Measurements from ENCODE around the gene HTR4.
"Not testable (repeated sequence)": the region's sequence is repeated elsewhere in the genome, so short reads cannot be mapped to it uniquely, and the experiment has no call there.

HTR4 gene

GRCh38 chr5:148529450-148529849 lies 124.9 kb downstream of the HTR4 start:
- not testable (repeated sequence) for DNase-seq

GRCh38 chr5:148524721-148525120 lies 129.6 kb downstream of the HTR4 start:
- no peak for DNase-seq

GRCh38 chr5:148523139-148523538 lies 131.2 kb downstream of the HTR4 start:
- no peak for DNase-seq

GRCh38 chr5:148515460-148515859 lies 138.9 kb downstream of the HTR4 start:
- no peak for DNase-seq

- DNase-seq: no peak
Measured at GRCh38 chr5:148514344-148514743, 140.0 kb downstream of the HTR4 start.

GRCh38 chr5:148512498-148512897 lies 141.8 kb downstream of the HTR4 start:
- no peak for DNase-seq

- DNase-seq: no peak
Measured at GRCh38 chr5:148511810-148512347, 142.4 kb downstream of the HTR4 start.

- DNase-seq: no peak
Measured at GRCh38 chr5:148509893-148510292, 144.4 kb downstream of the HTR4 start.

GRCh38 chr5:148507648-148508047 lies 146.7 kb downstream of the HTR4 start:
- DNase-seq: no peak

GRCh38 chr5:148499452-148499851 lies 154.9 kb downstream of the HTR4 start:
- no peak for DNase-seq

- DNase-seq: no peak
Measured at GRCh38 chr5:148497757-148498156, 156.6 kb downstream of the HTR4 start.

- DNase-seq: no peak
Measured at GRCh38 chr5:148492351-148492750, 162.0 kb downstream of the HTR4 start.

GRCh38 chr5:148491793-148492184 lies 162.5 kb downstream of the HTR4 start:
- no peak for DNase-seq

GRCh38 chr5:148491015-148491792 lies 163.1 kb downstream of the HTR4 start:
- DNase-seq: no peak

- no peak for DNase-seq
Measured at GRCh38 chr5:148488757-148489156, 165.6 kb downstream of the HTR4 start.

GRCh38 chr5:148486456-148486855 lies 167.9 kb downstream of the HTR4 start:
- DNase-seq: no peak

- DNase-seq: no peak
Measured at GRCh38 chr5:148484651-148485050, 169.7 kb downstream of the HTR4 start.

- no peak for DNase-seq
Measured at GRCh38 chr5:148483750-148484149, 170.6 kb downstream of the HTR4 start.

GRCh38 chr5:148482697-148483462 lies 171.4 kb downstream of the HTR4 start:
- no peak for DNase-seq

- DNase-seq: no peak
Measured at GRCh38 chr5:148482196-148482595, 172.1 kb downstream of the HTR4 start.

GRCh38 chr5:148477429-148477828 lies 176.9 kb downstream of the HTR4 start:
- DNase-seq: no peak

GRCh38 chr5:148476302-148476701 lies 178.0 kb downstream of the HTR4 start:
- DNase-seq: no peak

- DNase-seq: no peak
Measured at GRCh38 chr5:148474025-148474511, 180.3 kb downstream of the HTR4 start.

GRCh38 chr5:148471379-148471778 lies 182.9 kb downstream of the HTR4 start:
- no peak for DNase-seq

All from left hindlimb (tissue), 1 donor.